ENCODE measurements around the gene CNTNAP3B.
"Not testable (repeated sequence)": the region's sequence is repeated elsewhere in the genome, so short reads cannot be mapped to it uniquely, and the experiment has no call there.

DNA sequence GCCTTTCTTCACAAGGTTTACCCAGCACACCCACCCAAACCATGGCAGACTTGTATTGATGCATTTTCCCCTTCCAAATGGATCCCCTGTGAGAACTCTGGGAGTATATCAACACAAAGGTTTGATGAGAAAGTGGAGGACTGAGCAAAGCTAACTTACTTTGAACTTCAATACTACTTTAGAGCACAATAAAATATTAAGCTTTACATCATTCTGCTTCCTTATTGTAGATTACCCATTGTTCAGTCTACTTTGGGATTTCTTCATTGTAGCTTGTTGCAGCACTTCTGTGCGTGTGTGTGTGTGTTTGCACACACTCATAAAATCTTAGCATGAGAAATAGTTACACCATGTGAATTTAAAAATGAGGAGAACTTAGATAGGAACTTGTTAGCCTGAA lies 75.4 kb downstream of the CNTNAP3B start:
- TF ChIP-seq POLR2A (IDR thresholded peaks at IDR 0.05), result not testable (repeated sequence)
- TF ChIP-seq, protein P1, sequence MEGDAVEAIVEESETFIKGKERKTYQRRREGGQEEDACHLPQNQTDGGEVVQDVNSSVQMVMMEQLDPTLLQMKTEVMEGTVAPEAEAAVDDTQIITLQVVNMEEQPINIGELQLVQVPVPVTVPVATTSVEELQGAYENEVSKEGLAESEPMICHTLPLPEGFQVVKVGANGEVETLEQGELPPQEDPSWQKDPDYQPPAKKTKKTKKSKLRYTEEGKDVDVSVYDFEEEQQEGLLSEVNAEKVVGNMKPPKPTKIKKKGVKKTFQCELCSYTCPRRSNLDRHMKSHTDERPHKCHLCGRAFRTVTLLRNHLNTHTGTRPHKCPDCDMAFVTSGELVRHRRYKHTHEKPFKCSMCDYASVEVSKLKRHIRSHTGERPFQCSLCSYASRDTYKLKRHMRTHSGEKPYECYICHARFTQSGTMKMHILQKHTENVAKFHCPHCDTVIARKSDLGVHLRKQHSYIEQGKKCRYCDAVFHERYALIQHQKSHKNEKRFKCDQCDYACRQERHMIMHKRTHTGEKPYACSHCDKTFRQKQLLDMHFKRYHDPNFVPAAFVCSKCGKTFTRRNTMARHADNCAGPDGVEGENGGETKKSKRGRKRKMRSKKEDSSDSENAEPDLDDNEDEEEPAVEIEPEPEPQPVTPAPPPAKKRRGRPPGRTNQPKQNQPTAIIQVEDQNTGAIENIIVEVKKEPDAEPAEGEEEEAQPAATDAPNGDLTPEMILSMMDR (IDR thresholded peaks at IDR 0.05 in 8 of 11, conservative IDR thresholded peaks at IDR 0.05 in 3 of 11), result not testable (repeated sequence)

All from spleen (tissue), 7 donors.